GM13976 (cell line): ENCODE results near the gene C5orf15.

Source experiments
- DNase-seq: peaks from one replicate; pipeline ENCODE4 v3.0.0; 2012; ENCODE audit warnings: low spot score
- in situ Hi-C: fragments of 300-500 bp; cut with MboI; formaldehyde crosslinking; loops from one replicate; pipeline ENCODE4 v1.12.0; 2022; ENCODE audit warnings: low sequenced_read_pairs, mixed read lengths, inconsistent platforms; ENCODE audit not compliant: unreplicated experiment
- TF ChIP-seq, protein P1 (sequence below): IDR thresholded peaks from 2 replicates; pipeline ENCODE4 v1.5.1; 2012; ENCODE audit warnings: borderline replicate concordance, mild to moderate bottlenecking; ENCODE audit not compliant: insufficient read depth; ENCODE audit errors: extremely low read depth, missing control alignments, control extremely low read depth

The C5orf15 gene

DNA sequence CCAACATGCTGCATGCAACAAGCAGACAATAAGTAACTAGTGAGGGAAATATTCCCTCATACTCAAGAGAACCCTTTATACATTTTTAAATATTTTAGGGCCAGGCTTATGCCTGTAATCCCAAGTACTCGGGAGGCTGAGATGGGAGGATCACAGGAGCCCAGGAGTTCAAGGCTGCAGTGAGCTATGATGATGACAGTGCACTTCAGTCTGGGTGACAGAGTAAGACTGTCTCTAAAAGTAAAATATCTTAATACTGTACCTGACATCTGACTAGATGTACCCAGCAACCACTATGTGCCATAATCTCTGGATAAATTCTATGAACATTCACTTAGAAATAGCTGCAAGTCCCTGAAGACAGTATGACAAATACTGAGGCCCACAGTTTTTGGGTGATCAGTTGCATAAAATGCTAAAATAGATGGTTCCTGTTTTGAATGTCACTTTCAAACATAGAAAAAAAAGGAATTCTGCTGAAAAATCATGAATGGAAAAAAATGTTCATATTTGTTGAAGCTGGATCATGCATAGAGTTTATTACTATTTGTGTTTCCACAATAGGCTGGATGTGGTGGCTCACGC is 2.0 kb upstream of the C5orf15 start:
- in situ Hi-C loops = no loop called here
- TF ChIP-seq, protein P1, sequence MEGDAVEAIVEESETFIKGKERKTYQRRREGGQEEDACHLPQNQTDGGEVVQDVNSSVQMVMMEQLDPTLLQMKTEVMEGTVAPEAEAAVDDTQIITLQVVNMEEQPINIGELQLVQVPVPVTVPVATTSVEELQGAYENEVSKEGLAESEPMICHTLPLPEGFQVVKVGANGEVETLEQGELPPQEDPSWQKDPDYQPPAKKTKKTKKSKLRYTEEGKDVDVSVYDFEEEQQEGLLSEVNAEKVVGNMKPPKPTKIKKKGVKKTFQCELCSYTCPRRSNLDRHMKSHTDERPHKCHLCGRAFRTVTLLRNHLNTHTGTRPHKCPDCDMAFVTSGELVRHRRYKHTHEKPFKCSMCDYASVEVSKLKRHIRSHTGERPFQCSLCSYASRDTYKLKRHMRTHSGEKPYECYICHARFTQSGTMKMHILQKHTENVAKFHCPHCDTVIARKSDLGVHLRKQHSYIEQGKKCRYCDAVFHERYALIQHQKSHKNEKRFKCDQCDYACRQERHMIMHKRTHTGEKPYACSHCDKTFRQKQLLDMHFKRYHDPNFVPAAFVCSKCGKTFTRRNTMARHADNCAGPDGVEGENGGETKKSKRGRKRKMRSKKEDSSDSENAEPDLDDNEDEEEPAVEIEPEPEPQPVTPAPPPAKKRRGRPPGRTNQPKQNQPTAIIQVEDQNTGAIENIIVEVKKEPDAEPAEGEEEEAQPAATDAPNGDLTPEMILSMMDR = no peak
- no peak for DNase-seq

DNA sequence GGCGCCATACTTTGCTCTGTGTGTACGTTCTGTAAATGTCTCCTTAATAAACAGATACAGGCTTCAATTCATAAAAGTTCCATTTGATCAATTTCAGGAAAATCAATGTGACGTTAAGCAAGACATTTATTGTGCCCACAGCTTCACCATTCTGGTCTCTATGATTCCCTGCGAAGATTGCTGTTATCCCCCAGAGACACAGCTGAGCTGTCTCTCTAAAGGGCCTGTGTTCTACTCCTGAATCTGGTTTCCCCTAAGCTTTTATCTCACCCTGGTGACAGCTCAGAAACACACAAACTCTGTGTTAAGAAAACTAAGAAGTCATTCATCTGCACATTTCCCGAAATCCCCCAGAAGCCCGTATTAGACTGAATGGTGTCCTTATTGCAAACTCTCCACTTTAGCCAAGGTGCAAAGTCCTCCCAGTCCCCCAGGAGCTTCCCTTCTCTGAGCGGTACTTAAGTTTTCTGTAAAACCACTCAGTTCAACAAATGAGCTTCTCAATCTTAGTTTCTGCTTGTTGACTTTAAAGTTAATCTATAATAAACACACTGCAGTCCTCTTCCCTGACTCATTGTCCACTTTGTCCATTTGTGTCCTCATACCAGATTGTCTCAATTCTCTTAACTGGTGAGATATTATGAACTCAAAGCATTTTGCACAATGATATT is 1.4 kb upstream of the C5orf15 start:
- TF ChIP-seq, protein P1 = no peak
- in situ Hi-C loops = no loop called here
- DNase-seq = no peak

DNA sequence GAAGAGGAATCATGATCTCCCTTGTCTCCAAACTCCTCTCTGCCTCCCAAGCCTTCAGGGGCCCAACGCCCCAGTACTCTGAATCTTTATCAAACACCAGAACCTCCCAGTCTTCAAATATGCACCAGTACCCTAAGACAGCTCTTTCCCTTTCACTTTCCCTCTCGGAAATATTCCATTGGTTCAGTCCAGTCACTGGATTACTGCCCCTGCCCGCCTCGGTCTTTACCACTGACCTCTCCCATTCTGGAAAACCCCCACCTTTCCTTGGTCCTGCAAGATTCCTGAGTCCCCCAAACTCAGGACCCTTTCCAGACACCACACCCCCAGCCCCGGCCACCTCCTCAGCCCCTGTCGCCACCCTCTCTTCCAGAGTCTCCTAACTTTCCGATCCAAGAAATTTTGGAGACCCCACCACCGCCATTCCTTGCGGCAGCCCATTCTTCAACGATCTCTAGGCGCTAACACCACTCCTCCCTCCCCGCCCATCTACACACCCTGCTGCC is 674 bp downstream of the C5orf15 start:
- TF ChIP-seq, protein P1 = no peak
- DNase-seq = no peak
- in situ Hi-C loops = no loop called here

DNA sequence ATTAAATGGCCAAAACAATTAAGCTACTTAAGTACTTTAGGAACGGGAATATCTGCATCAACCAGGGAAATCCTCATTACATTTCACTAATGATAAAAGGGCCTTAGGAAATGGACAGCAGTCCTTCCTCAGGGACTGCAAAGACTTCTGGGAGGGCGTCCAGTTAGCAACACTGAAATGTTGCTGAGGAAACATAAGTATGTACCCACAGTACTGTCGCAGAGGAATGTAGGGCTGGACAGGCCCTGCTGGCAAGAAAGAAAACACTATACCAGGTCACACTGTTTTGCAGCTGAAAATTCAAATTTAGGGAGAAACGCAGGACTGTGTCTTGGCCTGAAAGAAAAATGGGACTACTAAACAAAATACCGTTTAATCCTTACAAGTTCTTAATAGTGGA is 1.3 kb downstream of the C5orf15 start:
- TF ChIP-seq, protein P1 = no peak
- DNase-seq = no peak
- in situ Hi-C loops = no loop called here

DNA sequence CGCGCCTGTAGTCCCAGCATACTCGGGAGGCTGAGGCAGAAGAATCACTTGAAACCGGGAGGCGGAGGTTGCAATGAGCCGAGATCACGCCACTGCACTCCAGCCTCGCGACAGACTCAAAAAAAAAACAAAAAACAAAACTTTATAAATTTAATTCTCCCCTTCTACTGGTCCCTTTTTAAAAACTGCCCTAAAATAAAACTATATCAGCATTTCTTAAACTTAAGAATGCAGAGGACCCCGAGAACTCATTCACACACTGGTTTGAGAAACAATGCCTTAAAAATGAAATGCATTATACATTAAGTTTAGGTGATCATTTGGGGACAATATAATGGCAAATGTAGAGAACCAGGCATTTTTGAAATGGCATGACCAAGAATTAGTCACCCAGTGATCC is 2.3 kb downstream of the C5orf15 start:
- TF ChIP-seq, protein P1 = no peak
- in situ Hi-C loops = no loop called here
- no peak for DNase-seq

DNA sequence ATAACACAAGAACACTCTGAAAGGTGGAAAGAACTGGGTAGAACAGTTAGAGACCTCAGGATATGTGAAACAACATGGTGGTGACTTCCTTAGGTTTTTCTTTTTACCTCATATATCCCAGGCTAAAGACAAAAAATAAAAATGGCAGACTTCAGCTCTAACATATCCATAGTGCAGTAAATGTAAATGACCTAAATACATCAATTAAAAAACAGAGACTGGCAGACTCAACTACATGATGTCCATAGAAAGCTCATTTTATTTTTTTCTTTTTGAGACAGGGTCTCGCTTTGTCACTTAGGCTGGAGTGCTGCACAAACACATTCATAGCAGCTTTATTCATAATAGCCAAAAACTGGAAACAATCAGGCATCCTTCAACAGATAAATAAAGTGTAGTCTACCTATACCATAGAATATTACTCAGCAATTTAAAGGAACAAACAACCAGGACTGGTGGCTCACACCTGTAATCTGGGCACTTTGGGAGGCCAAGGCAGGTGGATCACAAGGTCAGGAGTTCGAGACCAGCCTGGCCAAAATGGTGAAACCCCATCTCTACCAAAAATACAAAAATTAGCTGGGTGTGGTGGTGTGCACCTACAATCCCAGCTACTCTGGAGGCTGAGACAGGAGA is 4.8 kb downstream of the C5orf15 start:
- DNase-seq = no peak
- in situ Hi-C loops = no loop called here
- TF ChIP-seq, protein P1 = no peak
